Adipose tissue (tissue), 3 donors: Measurements from ENCODE around the gene EEFSEC. TPM values are rescaled to one million over a fixed set of nuclear protein-coding genes. Genes with fewer than 3 reads are reported as not detected.

Experiments used
- H3K27ac ChIP-seq: one replicate; pipeline ENCODE4 v1.5.1; 2013; ENCODE audit warnings: low read depth, low read length
- WGBS, 3 donors: extraction: QIAGEN DNeasy Blood & Tissue Kit; methylation state at CpG; one replicate each; pipeline ENCODE4 v1.1.7; 2013; 5-methylcytosine and 5-hydroxymethylcytosine counted together
- polyA plus RNA-seq, 3 donors: library from polyadenylated mRNA; stranded (reverse); fragments of 200-250 nt; gene quantifications; one replicate each; pipeline ENCODE4 v1.2.3, GENCODE V29; 2013
- donor health status: healthy with polysubstance abuse.
- donor health status: Bipolar disorder and iron deficiency.
- donor health status: healthy.

The EEFSEC gene
- polyA plus RNA-seq, 3 donors = 8.9 to 14.6 (median 9.0) TPM

GRCh38 chr3:128399221-128399915 lies 246.1 kb downstream of the EEFSEC start:
- no peak overlapping the region for H3K27ac ChIP-seq
- 92 to 96% (median 92%) methylated on average over 24 of the region's 24 CpGs for WGBS, 3 donors

- no peak overlapping the region for H3K27ac ChIP-seq
- WGBS, 3 donors = 94 to 98% (median 96%) methylated on average over 11 of the region's 11 CpGs
Observed at GRCh38 chr3:128400671-128401070, 247.4 kb downstream of the EEFSEC start.

- H3K27ac ChIP-seq = no peak overlapping the region
- WGBS, 3 donors = 30 to 90% (median 90%) methylated on average over 11 of the region's 11 CpGs
Observed at GRCh38 chr3:128402319-128402718, 249.0 kb downstream of the EEFSEC start.

GRCh38 chr3:128402998-128403397 lies 249.7 kb downstream of the EEFSEC start:
- H3K27ac ChIP-seq = no peak overlapping the region
- WGBS, 3 donors = 46 to 94% (median 93%) methylated on average over 6 of the region's 6 CpGs

GRCh38 chr3:128404276-128405068 lies 251.2 kb downstream of the EEFSEC start:
- 70 to 86% (median 84%) methylated on average over 22 to 23 of the region's 23 CpGs for WGBS, 3 donors
- no peak overlapping the region for H3K27ac ChIP-seq

GRCh38 chr3:128405554-128406277 lies 252.4 kb downstream of the EEFSEC start:
- H3K27ac ChIP-seq = no peak overlapping the region
- WGBS, 3 donors = 59 to 95% (median 94%) methylated on average over 8 of the region's 8 CpGs

- 89 to 93% (median 92%) methylated on average over 7 of the region's 7 CpGs for WGBS, 3 donors
- no peak overlapping the region for H3K27ac ChIP-seq
Observed at GRCh38 chr3:128407247-128407646, 254.0 kb downstream of the EEFSEC start.

- H3K27ac ChIP-seq = no peak overlapping the region
- WGBS, 3 donors = 93 to 95% (median 95%) methylated on average over 18 to 19 of the region's 19 CpGs
Observed at GRCh38 chr3:128408012-128408692, 254.9 kb downstream of the EEFSEC start.

GRCh38 chr3:128408693-128409623 lies 255.7 kb downstream of the EEFSEC start:
- WGBS, 3 donors = 58 to 75% (median 59%) methylated on average over 16 of the region's 16 CpGs
- no peak overlapping the region for H3K27ac ChIP-seq

GRCh38 chr3:128409624-128410581 lies 256.6 kb downstream of the EEFSEC start:
- H3K27ac ChIP-seq = no peak overlapping the region
- WGBS, 3 donors = 59 to 85% (median 83%) methylated on average over 18 of the region's 18 CpGs

GRCh38 chr3:128410669-128411573 lies 257.6 kb downstream of the EEFSEC start:
- 69 to 90% (median 85%) methylated on average over 29 of the region's 29 CpGs for WGBS, 3 donors
- H3K27ac ChIP-seq = no peak overlapping the region

- 41 to 83% (median 77%) methylated on average over 18 of the region's 18 CpGs for WGBS, 3 donors
- no peak overlapping the region for H3K27ac ChIP-seq
Observed at GRCh38 chr3:128411574-128412064, 258.3 kb downstream of the EEFSEC start.

- 87 to 91% (median 89%) methylated on average over 14 to 15 of the region's 15 CpGs for WGBS, 3 donors
- no peak overlapping the region for H3K27ac ChIP-seq
Observed at GRCh38 chr3:128412180-128413002, 259.1 kb downstream of the EEFSEC start.

GRCh38 chr3:128413003-128413370 lies 259.7 kb downstream of the EEFSEC start:
- 84 to 91% (median 86%) methylated on average over 8 of the region's 8 CpGs for WGBS, 3 donors
- H3K27ac ChIP-seq = no peak overlapping the region
